Panc1 (cell line): Measurements from ENCODE around the gene IGFBP7. TPM values are rescaled to one million over a fixed set of nuclear protein-coding genes. Genes with fewer than 3 reads are reported as not detected.

Experiments used
- ATAC-seq: fragments of 200-7000 bp; cut with Tn5 transposase; 2 replicates; pipeline ENCODE4 v1.9.1; 2020; ENCODE audit warnings: mild to moderate bottlenecking, moderate library complexity
- BruUV-seq: library from RNA; stranded (reverse); fragments of 400-500 nt; replicated peaks from 2 replicates; lab custom pipeline; 2021; lab: Mats Ljungman, UMichigan
- CTCF ChIA-PET: fragments of 300-600 bp; sonication (Branson Sonifier 250); formaldehyde crosslinking; loops from one replicate; lab custom pipeline; 2022; ENCODE audit warnings: antibody characterized with exemption; lab: Charles Lee
- POLR2A ChIA-PET: fragments of 300-600 bp; sonication (Branson Sonifier 250); formaldehyde crosslinking; loops from one replicate; lab custom pipeline; 2022; ENCODE audit warnings: antibody characterized with exemption; lab: Charles Lee
- DNase-seq: peaks from one replicate; pipeline ENCODE4 v3.0.0-alpha.2; 2010; ENCODE audit warnings: low read depth, low spot score
- H3K27ac ChIP-seq: 2 replicates; pipeline ENCODE4 v1.5.1; 2011; ENCODE audit warnings: mild to moderate bottlenecking, low read length, inconsistent platforms
- H3K27me3 ChIP-seq: fragments of 200-500 bp; sonication (Bioruptor generic); 2 replicates; pipeline ENCODE4 v1.6.0; 2014; ENCODE audit warnings: low read length, inconsistent platforms; ENCODE audit not compliant: control insufficient read depth, insufficient read depth
- H3K36me3 ChIP-seq: fragments of 200-500 bp; sonication (Bioruptor generic); 2 replicates; pipeline ENCODE4 v1.5.1; 2014; ENCODE audit warnings: inconsistent platforms, mild to moderate bottlenecking, low read length, moderate library complexity; ENCODE audit not compliant: control insufficient read depth, insufficient read depth
- H3K4me1 ChIP-seq: 2 replicates; pipeline ENCODE4 v1.5.1; 2011; ENCODE audit warnings: inconsistent platforms, mild to moderate bottlenecking, low read length, moderate library complexity; ENCODE audit not compliant: control insufficient read depth, insufficient read depth
- H3K4me3 ChIP-seq, 2 experiments: 2 replicates each; pipeline ENCODE4 v1.5.1; 2011 to 2012; ENCODE audit warnings: low read depth in 2 of 2, low read length in 2 of 2, mild to moderate bottlenecking in 2 of 2, inconsistent platforms in 1 of 2, moderate library complexity in 1 of 2
- H3K9me3 ChIP-seq: fragments of 200-500 bp; sonication (Bioruptor generic); 2 replicates; pipeline ENCODE4 v1.5.1; 2014; ENCODE audit warnings: low read depth, mild to moderate bottlenecking, inconsistent platforms, low read length, moderate library complexity; ENCODE audit not compliant: control insufficient read depth, insufficient read depth
- CTCF ChIP-seq: fragments of 450-650 bp; IDR thresholded peaks from 2 replicates; pipeline ENCODE4 v1.5.1; 2017; ENCODE audit warnings: mild to moderate bottlenecking
- POLR2AphosphoS5 ChIP-seq: IDR thresholded peaks from 2 replicates; pipeline ENCODE4 v1.6.1; 2012; ENCODE audit warnings: mild to moderate bottlenecking, low read depth, low read length, moderate library complexity
- REST ChIP-seq, 2 experiments: IDR thresholded peaks; 2 replicates each; pipeline ENCODE4 v1.6.1; 2011 to 2012; ENCODE audit warnings: low read depth in 2 of 2, control low read depth in 1 of 2, low read length in 1 of 2, mild to moderate bottlenecking in 1 of 2, moderate library complexity in 1 of 2; ENCODE audit not compliant: insufficient read depth in 1 of 2
- SIN3A ChIP-seq: IDR thresholded peaks from 2 replicates; pipeline ENCODE4 v1.6.1; 2012; ENCODE audit warnings: low read depth, mild to moderate bottlenecking, low read length, moderate library complexity, borderline replicate concordance; ENCODE audit not compliant: insufficient read depth
- TCF7L2 ChIP-seq: IDR thresholded peaks from 2 replicates; pipeline ENCODE4 v1.6.1; 2011; ENCODE audit warnings: mild to moderate bottlenecking, low read depth, low read length, inconsistent platforms
- in situ Hi-C: cut with HindIII; loops from 2 replicates; pipeline ENCODE4 v1.10.0; 2016; ENCODE audit warnings: low sequenced_read_pairs, low pct_unique_long_range_greater_than_20kb
- intact Hi-C: fragments of 100-400 bp; cut with micrococcal nuclease; formaldehyde crosslinking; loops from one replicate; pipeline ENCODE4 v1.10.0; 2022; ENCODE audit not compliant: unreplicated experiment
- total RNA-seq: library from RNA; stranded (reverse); gene quantifications from one replicate; pipeline ENCODE4 v1.2.1, GENCODE V29; 2021; ENCODE audit not compliant: unreplicated experiment

IGFBP7 gene
- total RNA-seq, 1 experiment from 2014 or later, result 9.5 TPM

DNA sequence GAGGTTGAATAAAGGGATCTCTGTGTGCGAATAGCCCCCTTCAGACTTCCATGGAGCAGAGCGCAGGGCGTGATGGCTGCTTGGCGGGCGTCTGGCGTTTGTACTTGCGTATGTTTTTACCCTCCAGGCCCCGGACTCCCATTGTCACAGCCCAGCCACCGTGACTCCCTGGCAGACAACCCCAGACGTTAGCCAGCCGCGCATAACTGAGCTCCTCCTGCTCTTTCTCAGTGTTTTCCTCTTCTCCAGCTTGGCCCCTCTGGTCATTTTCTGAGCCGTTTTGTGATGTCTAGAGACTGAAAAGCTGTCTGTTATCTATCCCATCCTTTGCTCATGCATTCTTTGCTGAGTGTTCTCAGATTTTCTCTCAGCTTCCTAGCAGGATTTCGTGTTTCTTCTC is 54.3 kb downstream of the IGFBP7 start:
- intact Hi-C loops (no loop called here), in situ Hi-C loops (no loop called here)
- no peaks in the 10 kb centered on the region for H3K4me1 ChIP-seq
- no peak overlapping the region for H3K4me3 ChIP-seq
- H3K36me3 ChIP-seq, result no peaks in the 10 kb centered on the region
- no peaks in the 10 kb centered on the region for H3K9me3 ChIP-seq
- TF ChIP-seq SIN3A (no peak), TCF7L2 (no peak), CTCF (no peak), POLR2AphosphoS5 (no peak), REST (IDR thresholded peaks at IDR 0.05; ENCODE audit: insufficient read depth in 1 of 2, low read depth in 2 of 2, low read length in 1 of 2) (no peak)
- CTCF ChIA-PET, result no interaction called here
- POLR2A ChIA-PET, result no interaction called here
- BruUV-seq, result no TSS peak
- no peak overlapping the region for H3K27ac ChIP-seq
- no peaks in the 10 kb centered on the region for H3K27me3 ChIP-seq
- no peak for DNase-seq
- ATAC-seq, result no peak

GRCh38 chr4:57053508-57053907 is 56.7 kb downstream of the IGFBP7 start:
- intact Hi-C loops (no loop called here), in situ Hi-C loops (no loop called here)
- no peaks in the 10 kb centered on the region for H3K9me3 ChIP-seq
- no TSS peak for BruUV-seq
- TF ChIP-seq POLR2AphosphoS5 (no peak), REST (IDR thresholded peaks at IDR 0.05; ENCODE audit: insufficient read depth in 1 of 2, low read depth in 2 of 2, low read length in 1 of 2) (no peak), TCF7L2 (no peak), SIN3A (no peak), CTCF (no peak)
- DNase-seq (no peak), ATAC-seq (no peak)
- no peak overlapping the region for H3K4me3 ChIP-seq
- no peak overlapping the region for H3K27ac ChIP-seq
- ChIA-PET POLR2A (no interaction called here), CTCF (no interaction called here)
- H3K36me3 ChIP-seq, result no peaks in the 10 kb centered on the region
- no peaks in the 10 kb centered on the region for H3K4me1 ChIP-seq
- H3K27me3 ChIP-seq, result no peaks in the 10 kb centered on the region; the same call in 1 of the 2 replicates
